Epidermal melanocyte (primary cell): Measurements from ENCODE around the gene RAD51C.
"Not testable (repeated sequence)": the region's sequence is repeated elsewhere in the genome, so short reads cannot be mapped to it uniquely, and the experiment has no call there.

Experiments
- DNase-seq: peaks from one replicate; pipeline ENCODE4 v3.0.0; 2011; ENCODE audit warnings: low spot score; ENCODE audit not compliant: insufficient read length

The RAD51C gene

DNA sequence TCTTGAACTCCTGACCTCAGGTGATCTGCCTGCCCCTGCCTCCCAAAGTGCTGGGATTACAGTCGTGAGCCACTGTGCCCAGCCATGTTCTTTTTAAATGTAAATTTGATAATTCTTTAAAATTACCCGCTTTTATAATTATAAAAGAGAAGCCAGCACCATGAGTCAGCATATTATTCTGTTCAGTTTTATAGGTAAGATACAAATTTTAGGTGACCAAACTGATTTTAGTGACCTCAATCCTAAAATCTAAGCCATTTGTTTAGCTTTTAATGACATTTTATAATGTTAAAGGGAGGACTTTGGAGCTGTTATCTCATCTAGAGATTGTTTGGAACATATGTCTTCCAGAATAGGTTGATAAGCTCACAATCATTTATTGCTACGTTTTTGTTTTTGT, 42.4 kb downstream of the RAD51C start:
- DNase-seq: no peak

DNA sequence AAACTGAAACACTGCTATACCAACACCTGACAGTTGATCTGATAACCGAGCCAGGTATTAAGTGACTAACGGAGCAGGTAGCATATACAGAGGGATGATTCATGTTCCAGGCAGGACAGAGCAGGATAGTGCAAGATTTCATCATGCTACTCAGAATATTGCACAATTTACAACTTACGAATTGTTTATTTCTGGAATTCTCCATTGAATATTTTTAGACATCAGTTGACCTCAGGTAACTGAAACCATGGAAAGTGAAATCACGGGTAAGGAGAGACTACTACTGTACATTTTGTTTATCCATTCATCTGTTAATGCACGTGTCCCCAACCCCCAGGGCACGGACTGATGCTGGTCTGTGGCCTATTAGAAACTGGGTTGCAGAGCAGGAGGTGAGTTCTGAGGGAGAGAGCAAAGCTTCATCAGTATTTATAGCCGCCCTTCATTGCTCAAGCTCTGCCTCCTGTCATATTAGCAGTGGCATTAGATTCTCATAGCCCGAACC, 48.8 kb downstream of the RAD51C start:
- DNase-seq: no peak

DNA sequence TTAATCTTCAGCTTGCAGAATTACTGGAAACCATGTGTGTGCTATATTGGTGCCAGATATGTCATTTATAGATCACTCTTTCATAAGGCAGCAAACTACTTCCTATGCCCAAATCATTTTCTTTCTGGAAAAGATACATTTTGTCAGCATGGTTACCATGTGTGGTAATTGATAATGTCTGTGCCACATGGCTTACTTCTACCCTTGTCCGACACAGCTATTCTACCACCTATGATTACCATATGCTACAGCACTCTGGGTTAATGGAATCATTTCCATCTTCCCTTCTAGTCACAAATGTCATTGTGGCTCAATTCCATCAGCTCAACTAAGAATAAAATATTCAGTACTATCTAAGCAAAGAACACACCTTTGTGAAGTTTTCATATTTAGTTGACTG, 55.3 kb downstream of the RAD51C start:
- DNase-seq: no peak

DNA sequence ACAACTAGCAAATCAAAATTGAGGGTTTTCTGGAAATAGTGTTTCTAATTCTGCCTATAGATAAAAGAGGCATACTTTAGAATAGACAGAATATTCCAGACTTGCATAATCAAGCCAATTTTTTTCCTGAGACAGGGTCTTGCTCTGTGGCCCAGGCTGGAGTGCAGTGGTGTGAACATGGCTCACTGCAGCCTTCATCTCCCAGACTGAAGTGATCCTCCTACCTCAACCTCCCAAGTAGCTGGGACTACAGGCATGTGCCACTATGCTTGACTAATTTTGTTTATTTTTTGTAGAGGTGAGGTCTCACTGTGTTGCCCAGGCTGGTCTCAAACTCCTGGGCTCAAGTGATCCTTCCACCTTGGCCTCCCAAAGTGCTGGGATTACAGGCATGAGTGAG, 57.2 kb downstream of the RAD51C start:
- not testable (repeated sequence) for DNase-seq

DNA sequence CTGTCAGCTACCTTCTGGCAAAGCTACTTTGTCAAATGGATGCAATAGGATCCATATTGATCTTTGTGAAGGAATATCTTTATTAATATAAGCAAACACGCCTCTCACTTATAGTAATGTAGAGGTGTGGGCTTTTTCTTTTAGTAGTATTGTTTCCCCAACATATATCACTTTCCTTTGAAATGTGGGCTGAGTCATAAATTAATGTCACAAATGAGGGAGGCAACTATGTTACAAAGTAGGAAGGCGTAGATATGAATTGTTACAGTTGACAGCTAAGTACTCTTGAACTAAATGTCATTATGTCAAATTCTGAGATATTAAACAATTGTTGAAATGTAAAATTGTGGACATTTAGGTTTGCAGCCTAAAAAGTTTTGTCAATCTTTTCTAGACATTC, 60.6 kb downstream of the RAD51C start:
- no peak for DNase-seq

DNA sequence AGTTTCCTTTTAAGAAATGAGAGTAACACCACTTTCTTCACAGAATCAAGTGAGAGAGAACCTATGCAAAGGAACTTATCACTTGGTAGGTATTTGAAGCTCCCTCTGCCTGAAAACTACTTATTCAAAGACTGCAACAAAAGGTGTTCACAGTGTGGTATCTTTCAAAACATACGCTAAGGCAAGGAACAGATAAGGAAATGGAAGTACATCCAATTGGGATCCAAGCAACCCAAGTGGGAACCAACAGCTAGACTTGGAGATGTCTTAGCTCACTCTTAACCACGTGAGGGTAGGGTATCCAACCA, 62.8 kb downstream of the RAD51C start:
- DNase-seq: no peak

DNA sequence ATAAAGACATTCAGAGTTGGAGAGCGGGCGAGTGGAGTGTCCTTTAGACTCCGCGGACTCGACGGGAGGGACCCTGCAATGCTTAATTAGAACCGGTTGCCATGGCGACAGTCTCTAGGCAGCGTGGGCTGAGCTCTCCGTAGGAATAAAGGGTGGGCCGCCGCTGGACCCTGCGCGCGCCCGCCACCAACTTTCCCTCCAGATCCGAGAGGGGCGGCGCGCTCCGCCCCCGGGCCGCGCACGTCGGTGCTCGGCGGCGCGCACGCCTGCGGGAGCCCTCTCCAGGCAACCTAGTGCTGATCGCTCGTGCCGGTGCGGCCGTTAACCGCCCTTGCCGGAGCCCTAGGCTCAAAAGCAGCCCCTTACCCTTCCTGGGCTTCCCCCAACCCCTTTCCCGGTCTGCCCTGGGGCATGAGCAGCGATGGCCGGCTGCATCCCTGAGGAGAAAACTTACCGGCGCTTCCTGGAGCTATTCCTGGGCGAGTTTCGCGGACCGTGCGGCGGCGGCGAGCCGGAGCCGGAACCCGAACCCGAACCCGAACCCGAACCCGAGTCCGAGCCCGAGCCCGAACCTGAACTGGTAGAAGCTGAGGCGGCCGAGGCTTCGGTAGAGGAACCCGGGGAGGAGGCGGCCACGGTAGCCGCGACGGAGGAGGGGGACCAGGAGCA, 63.3 kb downstream of the RAD51C start, which contains the start of gene PPM1E:
TSS of gene PPM1E (plus strand) at position 278 of the 669 bp plus-strand sequence.
- peak; percentile 63 for DNase-seq

DNA sequence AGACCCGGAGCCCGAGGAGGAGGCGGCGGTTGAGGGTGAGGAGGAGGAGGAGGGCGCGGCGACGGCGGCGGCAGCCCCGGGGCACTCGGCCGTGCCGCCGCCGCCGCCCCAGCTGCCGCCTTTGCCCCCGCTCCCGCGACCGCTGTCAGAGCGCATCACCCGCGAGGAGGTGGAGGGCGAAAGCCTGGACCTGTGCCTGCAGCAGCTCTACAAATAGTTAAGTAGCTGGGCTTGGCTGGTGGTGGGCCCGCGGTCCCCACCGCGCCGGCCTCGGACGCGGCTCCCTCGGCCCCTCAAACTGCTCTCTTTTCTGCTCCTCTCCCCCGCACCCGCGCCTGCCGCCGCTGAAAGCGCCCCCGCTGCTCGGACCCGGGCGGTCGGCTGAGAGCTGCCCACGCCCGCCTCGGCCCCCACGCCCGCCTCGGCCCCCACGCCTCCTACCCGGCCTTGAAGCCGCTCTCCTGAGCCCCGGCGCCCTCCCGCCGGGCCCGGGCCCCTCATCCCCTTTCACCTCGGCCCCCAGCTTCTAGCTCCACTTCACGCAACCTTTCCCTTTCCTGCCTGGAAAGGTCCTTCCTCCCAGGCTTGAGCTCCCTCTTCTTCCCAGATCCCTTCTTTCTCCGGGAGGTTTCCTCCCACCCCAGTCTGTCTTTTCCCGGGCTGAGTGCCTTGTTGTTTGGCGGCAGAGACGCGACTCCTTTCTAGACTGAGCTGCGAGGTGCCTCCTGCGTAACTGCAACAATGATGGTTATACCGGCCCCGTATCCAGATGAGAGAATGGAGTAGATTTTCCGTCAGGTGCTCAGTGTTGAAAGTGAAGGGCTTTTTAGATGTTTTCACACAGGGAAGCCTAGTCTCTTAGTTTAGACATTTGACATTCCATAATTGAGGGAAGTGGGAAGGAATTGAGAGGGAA, 64.1 kb downstream of the RAD51C start:
- DNase-seq: no peak

DNA sequence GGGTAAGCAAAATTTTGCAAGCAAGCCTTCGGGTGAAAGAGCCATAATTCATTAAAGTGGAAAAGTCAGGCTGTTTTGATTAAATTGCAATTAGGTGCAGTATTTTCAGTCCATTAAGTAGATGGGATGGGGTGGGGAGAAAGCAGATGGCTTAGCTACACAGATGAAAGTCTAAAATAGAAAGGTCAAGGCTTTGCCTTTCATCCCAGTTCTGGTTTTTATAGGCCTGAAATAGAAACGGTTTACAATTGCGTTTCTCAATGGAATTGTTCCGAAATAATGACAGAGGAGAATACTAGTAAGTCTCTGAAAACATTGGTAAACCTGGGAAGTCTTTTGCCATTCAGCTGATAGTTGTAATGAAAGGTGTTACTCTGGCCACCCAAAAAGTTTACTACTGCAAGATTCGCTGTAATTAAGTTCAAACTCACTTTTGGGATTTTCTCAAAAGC, 64.8 kb downstream of the RAD51C start:
- DNase-seq: no peak

DNA sequence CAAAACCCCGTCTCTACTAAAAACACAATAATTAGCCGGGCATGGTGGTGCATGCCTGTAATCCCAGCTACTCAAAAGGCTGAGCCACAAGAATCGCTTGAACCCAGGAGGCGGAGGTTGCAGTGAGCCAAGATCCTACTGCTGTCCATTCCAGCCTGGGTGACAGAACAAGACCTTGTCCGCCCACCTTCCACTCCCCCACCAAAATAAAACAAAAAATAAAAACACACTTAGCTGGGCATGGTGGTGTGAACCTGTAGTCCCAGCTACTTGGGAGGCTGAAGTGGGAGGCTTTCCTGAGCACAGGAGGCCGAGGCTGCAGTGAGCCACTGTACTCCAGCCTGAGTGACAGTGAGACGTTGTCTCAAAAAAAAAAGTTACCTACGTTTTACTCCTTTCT, 66.5 kb downstream of the RAD51C start:
- no peak for DNase-seq

DNA sequence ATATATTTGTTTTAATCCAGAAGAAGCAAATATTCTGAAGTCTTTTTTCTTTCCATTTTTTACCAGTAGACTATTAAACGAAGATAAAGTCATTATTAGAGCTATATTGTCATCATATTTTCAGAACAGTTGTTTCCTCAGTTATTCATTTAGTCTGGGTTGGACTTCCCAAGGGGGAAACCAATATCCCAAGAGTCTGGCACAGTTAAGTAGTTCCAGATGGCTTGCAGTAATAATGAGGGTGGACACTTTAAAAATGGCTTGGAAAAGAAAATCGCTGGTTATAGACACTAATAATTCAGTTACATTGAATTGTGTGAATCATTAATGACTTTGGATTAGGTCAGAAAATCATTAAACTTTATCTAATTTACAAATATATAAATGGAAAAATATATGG, 67.1 kb downstream of the RAD51C start:
- no peak for DNase-seq

DNA sequence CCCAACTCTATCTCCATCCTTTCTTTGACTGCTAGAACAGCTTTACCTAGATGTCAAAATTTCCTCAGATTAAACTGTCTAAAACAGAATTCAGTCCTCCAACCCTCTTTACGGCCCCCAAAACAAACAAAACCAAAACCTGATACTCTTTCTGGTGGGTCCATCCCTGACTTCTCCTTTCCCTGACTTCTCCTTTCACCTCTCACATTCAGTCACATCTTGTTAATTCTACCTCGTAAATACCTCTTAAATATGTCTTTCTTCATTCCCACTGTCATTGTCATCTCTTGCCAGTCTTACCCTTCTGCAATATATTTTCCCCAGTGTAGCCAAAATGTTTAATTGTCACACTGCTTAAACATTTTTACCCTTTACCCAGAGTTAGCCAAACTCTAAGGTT, 67.8 kb downstream of the RAD51C start:
- no peak for DNase-seq

DNA sequence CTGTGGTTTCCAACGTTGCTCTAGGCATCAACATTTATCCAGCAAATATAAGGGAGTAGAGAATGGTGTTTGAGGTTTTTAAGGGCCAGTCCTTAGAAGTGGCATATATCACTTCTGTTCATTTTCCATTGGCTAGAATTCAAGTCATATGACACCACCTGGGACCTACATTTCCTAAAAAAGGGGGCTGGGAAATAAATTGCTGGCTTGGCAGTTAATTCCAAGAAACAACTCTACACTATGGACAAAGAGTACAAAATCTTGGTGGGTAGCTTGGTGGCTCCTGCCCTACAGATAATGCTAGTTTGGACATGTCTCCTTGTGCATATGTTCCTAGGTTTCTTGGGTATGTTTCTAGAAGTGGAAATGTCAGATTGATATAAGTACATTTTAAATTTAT, 70.9 kb downstream of the RAD51C start:
- no peak for DNase-seq

DNA sequence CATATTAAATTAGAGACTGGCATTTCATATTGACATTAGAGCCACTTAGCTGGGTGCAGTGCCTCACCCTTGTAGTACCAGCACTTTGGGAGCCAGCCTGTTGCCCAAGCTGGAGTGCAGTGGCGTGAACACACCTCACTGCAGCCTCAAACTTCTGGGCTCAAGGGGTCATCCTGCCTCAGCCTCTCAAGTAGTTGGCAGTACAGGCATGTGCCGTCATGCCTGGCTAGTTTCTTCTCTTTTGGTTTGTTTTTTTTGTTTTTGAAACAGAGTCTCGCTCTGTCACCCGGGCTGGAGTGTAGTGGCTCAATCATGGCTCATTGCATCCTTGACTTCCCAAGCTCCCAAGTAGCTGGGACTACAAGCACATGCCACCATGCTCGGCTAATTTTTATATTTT, 72.0 kb downstream of the RAD51C start:
- DNase-seq: no peak

DNA sequence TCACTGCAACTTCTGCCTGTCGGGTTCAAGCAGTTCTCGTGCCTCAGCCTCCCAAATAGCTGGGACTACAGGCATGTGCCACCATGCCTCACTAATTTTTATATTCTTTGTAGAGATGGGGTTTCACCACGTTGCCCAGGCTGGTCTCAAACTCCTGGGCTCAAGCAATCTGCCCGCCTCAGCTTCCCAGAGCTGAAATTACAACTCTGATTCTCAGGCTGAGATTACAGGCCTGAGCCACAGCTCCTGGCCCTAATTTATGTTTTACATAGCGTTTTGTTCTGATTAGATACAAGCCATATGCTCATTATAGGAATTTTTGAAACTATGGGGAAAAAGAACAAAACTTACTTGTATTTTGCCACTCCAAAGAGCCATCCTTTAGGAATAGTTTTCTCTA, 86.1 kb downstream of the RAD51C start:
- DNase-seq: not testable (repeated sequence)

DNA sequence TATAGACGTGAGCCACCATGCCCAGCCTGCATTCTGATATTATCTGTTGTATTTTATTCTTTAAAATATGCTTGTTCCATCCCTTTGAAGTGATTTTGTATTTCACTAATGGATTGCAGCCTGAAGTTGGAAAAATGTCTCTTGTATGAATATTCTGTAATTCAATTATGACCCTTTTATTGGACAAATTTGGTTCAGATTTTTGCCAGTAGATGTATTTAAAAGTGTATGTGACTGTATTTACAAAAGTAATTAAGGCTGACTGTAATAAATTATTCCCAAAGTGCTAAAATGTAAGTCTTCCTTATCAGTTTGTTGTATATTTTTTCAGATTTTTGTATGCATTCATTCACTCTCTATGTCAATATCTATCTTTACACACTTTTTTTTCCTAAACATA, 87.0 kb downstream of the RAD51C start:
- DNase-seq: no peak

DNA sequence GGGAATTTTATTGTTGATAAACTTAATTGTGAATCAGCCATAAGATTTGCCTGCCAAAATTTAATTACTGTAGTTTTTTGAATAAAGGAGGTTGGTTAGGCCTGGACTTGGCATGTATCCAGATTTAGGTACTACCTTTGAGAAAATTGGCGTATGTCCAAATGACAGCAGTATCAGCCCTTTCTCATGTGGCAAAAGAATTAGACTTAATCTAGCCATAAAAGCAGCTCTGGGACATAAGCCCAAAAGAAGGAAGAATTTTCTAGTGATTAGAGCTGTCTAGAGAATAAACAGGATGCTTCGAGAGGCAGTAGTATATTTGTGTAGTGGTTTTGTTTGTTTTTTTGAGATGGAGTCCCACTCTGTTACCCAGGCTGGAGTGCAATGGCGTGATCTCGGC, 91.0 kb downstream of the RAD51C start:
- DNase-seq: no peak

DNA sequence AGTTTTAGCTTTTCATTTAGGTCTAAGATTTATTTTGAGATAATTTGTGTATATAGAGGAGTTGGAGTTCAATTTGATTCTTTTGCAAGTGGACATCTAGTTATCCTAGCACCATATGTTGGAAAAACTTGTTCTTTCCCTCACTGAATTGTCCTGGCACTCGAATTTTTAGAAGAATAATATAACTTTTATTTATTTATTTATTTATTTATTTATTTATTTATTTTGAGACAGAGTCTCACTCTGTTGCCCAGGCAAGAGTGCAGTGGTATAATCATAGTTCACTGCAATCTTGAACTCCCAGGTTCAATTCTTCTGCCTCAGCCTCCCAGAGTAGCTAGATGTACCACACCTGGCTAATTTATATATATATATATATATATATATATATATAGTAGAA, 92.7 kb downstream of the RAD51C start:
- no peak for DNase-seq
